CMK (cell line): ENCODE measurements around the gene ADARB2.

Source experiments
- DNase-seq: peaks from one replicate; pipeline ENCODE4 v3.0.0-alpha.2; 2010; ENCODE audit warnings: low read depth

The ADARB2 gene

DNA sequence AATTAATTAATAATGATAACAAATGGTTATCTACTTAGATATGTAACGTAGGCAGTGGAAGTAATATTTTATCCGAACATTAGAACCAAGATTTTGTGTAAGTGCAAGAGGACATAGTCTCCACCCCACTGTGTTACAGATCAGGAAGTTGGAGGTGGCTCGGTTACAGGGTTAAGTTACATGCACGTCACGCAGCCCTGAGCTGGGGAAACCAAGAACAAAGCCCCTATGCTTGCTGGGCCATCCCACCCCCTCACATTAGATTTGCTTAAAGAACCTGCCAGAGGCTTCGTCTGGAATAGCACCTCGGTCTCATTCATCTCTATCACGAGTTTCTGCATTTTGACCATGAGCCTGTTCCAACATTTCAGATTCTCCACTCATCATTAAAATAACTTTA is 214.1 kb downstream of the ADARB2 start:
- DNase-seq = no peak

DNA sequence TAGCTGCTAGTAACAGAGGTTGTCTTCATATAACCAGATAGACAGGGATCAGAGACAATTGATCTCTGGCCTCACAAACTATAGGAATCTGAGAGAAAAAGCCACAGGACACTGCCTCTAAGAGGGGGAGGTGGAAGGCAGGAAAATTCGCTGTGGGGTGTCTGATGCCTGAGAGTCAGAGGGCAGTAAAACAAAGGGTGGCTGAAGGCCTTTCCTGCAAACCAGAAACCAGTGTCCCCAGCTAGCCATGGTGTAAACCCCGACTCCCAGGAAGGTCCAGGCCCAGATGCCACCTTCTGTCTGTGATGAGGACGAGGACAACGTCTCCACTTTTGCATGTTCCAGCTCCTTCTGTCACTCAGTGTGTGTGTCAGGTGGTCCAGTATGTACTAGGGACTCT is 215.1 kb downstream of the ADARB2 start:
- DNase-seq = no peak

DNA sequence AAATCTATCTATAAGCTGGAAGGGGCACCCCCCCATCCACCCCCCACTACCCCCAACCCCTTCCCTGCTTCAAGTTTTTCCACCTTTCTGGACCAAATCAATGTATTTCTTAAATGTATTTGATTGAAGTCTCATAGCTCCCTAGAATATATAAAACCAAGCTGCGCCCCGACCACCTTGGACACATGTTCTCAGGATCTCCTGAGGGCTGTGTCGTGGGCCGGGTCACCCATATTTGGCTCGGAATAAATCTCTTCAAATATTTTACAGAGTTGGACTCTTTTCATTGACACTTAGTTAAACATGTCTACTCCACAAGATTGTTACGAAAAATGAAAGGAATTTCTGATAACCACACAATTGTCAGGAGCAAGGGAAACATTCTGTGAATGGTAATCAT is 215.6 kb downstream of the ADARB2 start:
- no peak for DNase-seq

DNA sequence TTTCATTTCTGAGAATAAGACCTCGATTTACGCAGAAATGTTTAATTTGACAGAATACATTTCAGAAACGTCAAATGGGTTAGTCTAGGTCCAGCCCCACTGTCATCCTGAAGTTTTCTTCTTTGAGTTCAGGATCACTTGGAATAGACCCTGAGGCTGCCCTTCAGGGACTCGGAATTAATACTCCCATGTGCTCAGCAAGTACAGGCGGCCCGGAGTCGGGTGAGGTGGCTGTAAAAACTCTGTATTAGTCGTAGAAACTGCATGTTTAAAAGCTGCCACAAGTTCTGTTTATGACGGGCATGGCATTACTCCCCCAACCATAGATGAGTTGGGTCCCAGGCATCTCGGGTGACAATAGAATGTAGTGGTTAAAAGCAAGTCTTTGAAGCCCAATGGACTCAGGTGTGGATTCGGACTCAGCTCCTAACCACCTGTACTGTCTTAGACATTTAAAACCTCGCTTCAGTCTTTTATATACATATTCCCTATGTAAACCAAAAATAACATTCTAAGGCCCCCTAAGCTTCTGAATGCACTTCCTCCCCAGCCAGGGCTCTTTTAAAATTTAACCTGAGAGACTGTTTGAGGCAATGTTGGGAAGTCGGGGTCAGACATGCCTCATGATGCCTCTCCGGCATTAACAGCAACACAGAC is 216.3 kb downstream of the ADARB2 start:
- no peak for DNase-seq

DNA sequence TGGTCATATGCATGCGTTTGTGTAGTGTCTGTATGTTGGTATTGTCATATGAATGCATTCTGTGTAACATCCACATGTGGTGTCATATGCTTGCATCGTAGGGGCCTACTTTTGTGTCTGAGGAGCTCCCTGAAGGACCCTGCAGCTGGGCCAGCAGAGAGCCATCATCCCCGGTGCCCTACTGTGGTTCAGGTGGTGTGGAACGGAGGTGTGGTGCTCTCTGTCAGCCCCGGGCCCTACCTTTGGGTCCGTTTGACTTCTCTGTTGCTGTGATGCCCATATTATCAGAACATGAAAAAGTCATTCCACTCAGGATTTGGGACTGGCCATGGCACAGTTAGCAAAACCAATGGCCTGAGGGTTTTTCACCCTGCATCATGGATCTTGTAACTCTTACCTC is 217.9 kb downstream of the ADARB2 start:
- DNase-seq = no peak

DNA sequence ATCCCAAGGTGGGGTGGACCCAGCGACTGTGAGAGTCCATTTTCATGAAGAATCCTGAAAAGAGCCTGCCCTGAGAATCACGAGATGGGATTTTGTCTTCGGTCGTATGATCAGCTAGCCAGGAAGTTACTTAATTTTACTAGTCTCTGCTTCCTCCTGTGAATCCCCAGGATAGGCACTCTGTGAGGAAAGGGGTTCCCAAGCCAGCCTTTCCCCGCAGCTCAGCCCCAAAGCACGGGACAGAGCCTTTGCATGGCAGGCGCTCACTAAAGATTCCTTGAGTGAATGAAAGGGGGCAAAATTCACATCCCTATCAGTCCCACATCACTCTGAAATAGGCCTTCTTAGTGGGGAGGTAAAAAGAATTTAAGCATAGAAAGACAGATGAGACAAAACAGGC is 219.6 kb downstream of the ADARB2 start:
- DNase-seq = no peak

DNA sequence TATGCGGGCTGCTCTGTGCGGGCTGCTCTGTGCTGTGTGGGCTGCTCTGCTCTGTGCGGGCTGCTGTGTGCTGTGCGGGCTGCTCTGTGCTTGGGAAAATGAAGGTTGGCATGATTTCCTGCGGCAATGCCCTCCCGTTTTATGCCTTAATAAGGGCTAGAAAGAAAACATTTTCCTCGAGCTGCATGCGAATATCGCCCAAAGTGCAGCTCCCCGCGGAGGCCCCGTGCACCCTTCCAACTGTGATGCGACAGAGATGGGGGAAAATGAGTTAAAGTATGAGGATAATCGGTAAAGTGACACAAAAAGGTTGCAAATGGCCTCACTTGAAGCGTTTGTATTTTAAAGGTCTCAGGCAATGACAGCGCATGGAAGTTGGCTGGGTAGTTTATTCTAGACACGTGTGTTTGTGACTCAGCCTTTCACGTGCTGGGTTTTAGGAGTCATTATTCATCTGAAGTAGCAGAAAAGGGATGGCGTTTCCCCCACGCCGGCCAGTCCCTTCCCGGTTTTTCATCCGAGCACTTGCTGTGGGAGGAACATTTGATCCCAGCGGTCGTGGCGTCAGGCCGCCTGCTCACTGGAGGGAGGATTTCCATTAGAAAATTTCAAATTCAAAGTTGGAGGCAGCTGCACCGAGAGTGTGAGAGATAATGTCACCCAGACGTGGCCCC is 220.7 kb downstream of the ADARB2 start:
- no peak for DNase-seq

DNA sequence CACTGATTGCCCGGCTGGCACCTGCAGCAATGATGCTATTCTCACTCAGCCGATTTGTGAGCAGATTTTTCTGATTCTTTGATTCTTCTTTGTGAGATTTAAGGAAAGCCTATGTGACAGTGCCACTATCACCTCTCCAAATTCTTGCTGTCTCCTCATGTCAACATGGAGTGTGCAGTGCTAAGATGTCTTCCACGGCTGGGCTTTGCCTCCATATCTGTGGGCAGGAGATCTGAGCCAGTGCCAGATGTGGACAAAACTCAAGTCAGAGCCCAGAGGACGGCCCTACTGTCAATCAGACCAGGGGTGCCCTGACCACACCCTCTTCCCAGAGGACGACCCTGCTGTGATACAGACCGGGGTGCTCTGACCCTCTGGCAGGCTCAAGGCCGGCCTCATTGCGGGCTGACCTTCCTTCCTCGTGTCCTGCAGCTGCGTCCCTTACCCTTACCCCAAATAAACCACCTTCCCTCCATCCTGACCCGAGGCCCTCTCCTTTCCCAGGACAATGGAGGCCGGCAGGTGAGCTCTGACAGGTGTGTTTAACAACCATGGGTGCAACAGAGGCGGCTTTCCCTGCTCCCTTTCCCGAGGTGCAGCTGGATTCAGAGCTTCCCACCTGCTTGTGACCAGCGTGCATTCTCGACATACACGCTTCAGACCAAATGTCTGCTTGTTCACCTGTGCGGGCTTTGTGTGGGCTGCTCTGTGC is 221.4 kb downstream of the ADARB2 start:
- DNase-seq = no peak

DNA sequence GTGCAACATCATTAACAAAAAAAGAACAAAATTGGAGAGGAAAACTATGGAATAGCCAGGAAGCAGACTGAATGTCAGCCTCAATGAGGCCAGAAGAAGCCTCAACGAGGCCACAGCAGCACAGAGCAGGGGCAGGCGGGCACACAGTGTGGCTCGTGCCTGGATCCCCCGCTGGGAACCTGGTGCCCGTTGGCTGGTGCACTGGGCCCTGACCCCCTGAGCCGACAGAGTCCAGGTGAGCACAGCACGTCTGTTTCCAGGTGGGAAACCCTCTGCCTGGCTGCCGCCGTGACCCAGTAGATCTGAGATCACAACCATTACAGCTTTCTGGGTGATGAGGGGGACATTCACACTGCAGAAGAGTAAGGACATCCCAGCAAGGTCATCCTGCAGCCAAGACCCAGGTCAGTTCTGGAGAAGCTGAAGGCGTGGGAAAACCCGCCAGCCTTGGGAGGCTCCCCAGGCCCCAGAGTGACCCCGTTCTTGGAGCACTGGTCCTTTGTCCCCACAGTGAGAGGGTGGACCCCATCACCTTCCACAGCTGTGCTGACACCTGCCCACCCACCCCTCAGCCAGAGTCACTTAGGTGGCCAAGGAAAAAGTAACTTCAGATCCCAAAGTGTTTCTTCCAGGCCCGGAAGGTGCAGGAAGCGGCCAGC is 222.1 kb downstream of the ADARB2 start:
- no peak for DNase-seq

DNA sequence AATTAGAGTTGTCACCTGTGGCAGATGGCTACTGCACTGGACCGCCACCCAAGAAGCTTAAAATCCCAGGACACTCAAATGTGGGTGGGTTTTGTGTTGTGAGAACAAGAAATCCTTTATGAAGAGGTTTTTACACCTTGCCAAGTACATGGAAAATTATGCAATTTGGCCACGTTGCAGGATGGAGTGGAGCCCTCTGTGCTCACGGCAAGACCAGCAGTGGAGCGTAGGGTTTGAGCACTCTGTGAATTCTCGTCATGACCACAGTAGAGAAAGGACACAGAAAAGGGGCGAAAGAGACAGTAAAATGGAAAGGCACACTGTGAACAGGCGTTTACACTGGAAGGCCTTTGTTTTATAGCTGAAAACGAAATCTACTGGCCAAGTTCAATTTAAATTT is 222.6 kb downstream of the ADARB2 start:
- no peak for DNase-seq

DNA sequence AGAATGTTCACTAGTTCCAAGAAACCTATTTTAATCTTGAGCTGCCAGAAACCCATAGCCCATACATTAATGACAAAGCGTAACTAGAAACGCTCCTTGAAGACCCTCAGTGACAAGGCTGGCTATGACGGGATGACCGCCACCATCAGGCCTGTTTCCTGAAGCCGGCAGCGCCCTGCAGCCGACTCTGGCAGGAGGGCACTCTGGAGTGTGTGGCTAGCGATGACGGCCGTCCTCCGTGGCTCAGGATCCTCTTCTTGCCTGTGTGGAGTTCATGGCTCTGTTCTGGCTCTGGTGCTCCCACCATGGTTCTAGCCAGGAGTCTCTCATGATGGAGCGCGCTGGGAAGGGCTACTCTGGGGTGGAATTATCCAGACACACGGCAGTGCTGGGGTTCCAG is 224.1 kb downstream of the ADARB2 start:
- no peak for DNase-seq

DNA sequence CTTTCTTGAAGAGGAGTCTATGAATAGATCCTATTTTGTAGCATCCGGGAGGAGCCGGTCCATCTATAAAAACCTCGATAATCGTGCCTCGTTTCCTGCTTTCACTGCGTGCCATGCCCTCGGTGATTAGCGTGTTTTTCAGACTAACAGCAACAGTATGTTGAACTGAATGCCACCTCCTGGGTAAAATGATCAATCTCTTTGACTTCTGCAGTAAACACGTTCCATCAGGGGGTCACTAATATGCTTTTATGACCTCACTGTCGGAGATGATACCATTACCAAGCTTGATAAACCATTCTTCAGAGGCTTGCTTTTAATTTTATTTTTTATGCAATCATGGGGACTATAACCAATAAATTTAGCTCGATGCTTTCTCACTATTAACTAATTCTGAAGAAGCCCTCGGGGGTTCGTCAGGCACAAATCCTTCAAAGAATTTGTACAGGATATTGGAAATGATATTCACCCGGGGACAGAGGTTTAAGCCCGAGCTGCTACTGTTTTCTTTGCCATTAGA is 228.3 kb downstream of the ADARB2 start:
- DNase-seq = no peak

DNA sequence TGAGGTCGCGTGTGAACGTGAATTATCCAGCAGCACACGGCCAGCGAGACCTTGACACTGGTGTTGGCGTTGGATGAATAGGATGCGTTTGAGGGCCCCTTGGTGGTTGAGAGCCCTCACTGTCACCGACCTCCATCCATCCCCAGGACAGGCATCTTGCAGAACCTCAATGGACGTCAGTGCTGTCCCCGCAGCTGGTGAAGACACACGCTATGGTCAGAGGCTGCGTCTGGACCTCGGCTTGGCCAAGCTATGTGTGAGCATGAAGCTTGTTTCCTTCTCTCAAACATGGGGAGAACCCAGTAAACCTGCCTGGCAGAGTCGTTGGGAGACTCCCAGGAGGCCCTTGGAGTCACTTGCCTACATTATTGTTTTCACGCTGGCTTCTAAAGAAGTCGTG is 229.2 kb downstream of the ADARB2 start:
- DNase-seq = no peak

DNA sequence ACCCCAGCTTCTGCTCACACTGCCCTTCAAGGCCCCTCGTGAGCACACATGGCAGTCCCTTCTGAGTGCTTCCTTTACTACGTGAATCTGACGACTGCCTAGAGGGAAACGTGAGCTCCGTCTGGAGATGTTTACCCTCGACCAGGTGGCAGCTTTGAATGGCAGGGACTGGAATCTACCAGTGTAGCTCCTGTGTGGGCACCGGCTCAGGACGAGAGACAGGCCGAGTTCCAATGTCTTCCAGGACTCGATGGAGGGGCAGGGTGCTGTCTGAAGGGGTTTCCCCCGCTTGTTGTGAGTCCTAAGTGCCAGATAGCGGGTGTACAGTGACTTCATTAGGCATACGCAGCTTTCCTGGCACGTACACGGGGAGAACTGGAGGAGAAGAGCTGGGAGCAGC is 229.9 kb downstream of the ADARB2 start:
- DNase-seq = no peak

DNA sequence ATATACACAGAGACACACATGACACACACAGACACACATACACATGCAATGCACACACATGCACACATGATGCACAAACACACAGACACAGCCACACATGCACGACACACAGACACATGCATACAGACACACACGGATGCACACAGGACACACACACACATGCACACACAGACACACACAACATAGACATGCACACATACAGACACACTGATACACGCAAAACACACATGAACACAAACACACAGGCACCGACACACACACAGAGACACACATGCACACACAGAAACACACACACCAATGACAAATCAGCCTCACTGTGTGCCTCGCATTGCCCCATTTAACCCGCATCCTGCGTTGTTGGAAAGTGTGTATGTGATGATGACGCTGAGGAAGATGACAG is 232.4 kb downstream of the ADARB2 start:
- no peak for DNase-seq

DNA sequence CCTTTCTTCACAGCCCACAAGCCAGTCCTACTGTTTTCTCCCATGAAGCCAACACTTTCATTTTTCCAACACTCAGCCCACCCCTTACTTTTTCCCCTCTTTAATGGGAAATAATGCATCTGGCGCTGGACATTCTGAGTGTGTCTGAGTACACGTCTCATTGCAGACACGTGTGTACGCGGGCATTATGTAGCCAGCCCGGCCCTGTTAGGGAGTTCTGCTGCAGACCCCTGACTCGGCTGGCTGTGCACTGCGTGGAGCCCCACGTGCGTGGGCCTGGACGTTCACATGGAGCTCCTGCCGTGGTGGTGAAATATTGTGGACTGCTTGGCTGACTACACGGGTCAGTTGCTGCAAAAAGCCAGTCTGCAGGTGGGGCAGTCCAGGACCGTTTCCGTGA is 233.0 kb downstream of the ADARB2 start:
- no peak for DNase-seq

DNA sequence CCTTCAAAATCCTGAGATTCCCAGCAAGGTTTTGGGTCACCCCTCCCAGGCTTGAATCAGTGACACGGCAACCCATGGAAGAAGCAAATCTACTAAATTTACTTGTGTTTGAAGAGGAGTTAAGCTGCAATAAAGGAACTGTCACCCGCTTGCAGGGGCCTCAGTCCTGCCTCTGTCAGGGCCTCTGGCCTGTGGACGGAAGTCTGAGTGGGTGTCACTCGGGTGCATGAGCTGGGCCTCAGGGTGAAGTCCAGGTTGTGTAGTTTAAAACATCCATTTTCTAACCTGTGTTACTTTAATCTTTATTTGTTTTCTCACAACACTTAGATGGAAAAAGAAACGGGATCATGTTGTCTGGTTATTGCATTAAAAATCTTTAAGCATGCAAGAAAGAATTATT is 234.9 kb downstream of the ADARB2 start:
- no peak for DNase-seq

DNA sequence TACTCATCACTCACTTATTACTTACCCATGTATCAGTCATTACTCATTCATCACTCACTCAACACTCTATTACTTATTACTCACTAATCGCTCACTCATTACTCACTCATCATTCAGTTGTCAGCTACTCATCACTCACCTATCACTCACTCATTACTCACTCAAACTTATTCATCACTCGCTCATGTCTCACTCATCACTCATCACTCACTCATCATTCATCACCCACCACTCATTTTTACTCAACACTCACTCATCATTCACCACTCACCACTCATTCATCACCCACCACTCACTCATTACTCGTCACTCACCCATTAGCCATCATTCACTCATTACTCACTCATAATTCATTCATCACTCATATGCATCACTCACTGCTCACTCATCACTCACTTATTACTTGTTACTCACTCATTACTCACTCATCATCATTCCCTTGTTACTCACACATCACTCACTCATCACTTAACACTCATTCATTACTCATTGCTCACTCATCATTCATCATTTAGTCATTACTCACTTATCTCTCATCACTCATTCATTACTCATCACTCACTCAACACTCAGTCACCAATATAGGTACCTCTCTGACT is 237.9 kb downstream of the ADARB2 start:
- no peak for DNase-seq

DNA sequence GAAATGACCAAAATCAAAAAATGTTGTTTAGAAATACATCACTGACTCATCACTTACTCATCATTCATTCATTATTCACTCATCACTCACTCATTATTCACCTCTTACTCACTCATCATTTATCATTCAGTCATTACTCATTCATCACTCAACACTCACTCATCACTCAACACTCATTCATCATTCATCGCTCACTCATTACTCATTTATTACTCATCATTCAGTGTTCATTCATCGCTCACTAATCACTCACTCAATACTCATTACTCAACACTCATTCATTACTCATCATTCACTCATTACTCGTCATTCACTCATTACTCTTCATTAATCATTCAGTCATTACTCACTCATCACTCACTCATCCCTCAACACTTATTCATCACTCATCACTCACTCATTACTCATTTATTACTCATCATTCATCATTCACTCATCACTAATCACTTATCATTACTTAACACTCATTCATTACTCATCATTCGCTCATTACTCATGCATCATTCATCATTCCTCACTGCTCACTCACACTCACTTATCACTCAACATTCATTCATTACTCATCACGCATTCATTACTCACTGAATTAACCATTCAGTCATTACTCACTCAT is 238.5 kb downstream of the ADARB2 start:
- DNase-seq = no peak

DNA sequence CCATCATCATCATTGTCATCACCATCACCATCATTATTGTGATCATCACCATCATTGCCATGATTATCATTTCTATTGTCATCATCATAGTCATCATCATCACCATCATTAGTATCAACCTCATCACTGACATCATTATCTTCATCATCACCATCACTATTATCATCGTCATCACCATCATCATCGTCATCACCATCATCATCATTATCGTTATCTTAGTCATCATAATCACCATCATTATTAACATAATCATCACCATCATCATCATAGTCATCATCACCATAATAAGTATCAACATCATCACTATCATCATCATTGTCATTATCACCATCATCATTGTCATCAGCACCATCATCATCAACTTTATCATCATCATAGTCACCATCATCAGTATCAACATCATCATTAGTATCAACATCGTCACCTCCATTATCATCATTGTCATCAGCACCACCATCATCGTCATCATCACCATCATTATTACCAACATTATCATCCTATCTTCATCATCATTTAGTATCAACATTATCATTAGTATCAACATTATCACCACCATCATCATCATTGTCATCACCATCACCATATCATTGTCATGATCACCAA is 241.3 kb downstream of the ADARB2 start:
- no peak for DNase-seq

DNA sequence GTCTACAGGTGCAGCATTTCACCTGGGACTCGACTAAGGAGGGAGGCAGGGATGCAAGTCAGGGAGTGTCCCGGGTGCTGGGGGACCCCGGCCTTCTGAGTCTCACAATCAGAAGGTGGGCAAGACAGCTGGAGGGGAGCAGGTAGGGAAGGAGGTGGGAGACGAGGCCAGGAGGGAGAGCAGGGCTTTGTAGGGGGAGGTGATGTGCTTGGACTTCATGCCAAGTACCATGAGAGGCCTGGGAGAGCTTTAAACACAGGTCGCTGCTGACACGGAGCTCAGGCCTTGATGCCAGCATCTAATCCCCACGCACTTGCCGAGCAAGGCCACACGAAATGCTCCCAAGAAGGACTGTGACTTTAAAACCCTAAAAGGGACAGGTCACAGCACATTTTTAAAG is 244.7 kb downstream of the ADARB2 start:
- no peak for DNase-seq

DNA sequence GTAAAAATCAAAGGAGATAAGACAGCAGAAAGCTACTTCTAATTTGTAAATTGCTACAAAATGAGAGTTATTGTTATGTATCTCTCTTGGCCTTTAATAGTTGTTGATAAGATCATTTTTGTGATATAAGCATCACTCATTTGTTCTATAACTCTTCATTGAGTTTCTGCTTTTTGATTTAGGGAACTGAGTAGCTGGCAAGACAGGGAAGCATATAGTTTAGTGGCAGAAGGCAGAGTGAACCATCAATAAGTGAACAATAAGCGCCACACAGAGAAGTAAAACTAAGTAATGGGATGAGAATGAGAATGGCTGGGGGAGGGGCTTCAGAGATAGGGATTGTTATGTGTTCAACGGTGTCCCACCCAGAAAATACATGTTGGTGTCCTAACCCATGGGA is 245.4 kb downstream of the ADARB2 start:
- no peak for DNase-seq
